ENCODE data around the gene TPST1.

The TPST1 gene

DNA sequence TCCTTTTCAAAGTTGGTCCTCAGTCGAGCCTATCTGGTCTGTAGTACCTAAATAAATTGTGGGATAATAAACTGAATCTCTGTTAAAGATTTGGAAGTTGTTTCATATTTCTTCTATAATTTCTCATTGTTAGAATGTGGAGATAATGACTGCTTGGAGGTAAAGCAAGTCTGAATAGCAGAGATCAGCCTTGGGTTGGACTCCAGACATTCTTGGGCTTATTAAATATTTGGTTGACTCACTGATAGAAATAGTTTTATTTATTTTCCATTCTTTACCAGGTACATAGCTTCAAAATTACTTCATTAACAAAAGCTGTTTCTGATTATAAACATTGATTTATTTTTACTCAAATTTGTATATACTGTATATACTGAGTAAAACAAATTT is 34.3 kb downstream of the TPST1 start:
- no peak for DNase-seq

GRCh38 chr7:66245008-66245407 is 39.9 kb downstream of the TPST1 start:
- no peak for DNase-seq

GRCh38 chr7:66246554-66247171 is 41.5 kb downstream of the TPST1 start:
- DNase-seq: no peak

DNA sequence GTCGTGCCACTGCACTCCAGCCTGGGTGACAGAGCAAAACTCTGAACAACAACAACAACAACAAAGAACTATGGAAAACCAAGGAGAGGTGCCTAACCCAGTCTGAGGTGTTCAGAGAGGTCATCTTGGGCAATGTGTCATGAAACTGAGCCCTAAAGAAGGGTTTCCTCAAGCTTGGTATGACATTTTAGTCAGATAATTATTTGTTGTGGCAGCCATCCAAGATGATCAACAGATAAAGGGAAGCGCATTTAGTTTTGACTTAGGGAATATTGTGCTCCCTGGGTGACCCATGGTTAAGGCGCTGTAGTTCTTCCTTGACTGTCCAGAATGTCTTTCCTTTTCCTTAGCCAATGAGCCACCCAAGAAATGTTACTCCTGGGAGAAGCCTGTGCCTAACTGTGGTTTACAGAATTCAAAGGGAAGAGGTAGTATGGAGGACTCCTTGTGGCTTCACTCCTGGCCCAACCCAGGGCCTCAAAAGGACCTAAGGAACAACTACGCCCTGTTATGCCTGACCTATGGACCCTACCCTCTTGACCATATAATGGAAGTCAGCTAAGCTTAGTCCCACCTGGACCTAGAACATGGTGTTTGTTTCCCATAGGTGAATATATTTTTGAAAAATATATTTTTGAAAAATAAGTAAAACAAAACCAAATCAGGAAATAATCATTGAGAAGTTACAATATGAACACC is 42.4 kb downstream of the TPST1 start:
- DNase-seq: no peak

DNA sequence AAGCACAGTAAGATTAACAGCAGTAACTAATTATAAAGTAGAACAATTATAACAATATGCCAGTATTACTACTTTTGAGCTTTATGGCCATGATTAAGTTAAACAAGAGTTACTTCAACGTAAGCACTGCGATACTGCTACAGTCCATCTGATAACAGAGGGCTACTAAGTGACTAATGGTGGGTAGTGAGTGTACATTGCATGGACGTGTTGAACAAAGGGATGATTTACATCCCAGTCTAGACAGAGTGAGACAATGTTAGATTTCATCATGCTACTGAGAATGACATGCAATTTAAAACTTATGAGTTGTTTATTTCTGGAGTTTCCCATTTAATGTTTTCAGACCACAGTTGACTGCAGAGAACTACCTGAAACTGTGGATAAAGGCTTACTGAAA is 45.6 kb downstream of the TPST1 start:
- DNase-seq: no peak

- no peak for DNase-seq
These were observed 50.5 kb downstream of the TPST1 start for GRCh38 chr7:66255534-66256100.

DNA sequence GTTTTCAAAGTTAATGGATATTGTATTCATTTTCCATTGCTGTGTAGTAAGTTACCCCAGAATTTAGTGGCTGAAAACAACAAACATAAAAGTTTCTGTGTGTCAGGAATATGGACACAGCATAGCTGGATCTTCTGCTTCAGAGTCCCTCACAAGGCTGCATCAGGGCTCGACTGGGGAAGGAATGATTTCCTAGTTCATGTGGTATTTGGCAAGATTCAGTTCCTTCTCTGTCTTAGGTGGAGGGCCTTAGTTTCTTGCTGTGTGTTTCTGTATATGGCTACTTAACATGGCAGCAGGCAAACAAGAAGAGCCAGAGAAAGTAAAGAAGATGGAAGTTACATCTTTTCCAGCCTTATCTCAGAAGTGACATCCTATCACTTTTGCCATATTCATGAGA is 51.1 kb downstream of the TPST1 start:
- no peak for DNase-seq

DNA sequence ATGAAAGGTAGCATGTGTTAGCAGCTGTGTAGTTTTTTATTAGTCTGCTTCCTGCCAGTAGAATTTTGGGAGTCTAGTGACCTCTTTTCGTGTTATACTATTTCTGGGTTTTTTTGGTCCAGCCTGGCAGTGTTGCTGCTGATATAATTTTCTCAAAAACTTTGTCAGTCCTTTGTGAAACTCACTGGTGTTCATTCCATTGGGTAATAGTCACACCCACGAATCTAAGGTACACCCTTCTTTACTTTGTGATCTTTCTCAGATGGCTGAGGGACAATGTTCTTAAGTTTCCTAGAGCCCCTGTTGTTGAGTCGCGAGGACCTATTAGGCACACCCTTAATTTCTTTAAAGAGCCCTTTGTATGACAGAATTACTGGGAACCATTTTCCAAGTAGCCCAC is 52.3 kb downstream of the TPST1 start:
- no peak for DNase-seq

- DNase-seq: no peak
These were observed 53.3 kb downstream of the TPST1 start for GRCh38 chr7:66258409-66258808.

GRCh38 chr7:66261941-66262340 is 56.8 kb downstream of the TPST1 start:
- DNase-seq: no peak

DNA sequence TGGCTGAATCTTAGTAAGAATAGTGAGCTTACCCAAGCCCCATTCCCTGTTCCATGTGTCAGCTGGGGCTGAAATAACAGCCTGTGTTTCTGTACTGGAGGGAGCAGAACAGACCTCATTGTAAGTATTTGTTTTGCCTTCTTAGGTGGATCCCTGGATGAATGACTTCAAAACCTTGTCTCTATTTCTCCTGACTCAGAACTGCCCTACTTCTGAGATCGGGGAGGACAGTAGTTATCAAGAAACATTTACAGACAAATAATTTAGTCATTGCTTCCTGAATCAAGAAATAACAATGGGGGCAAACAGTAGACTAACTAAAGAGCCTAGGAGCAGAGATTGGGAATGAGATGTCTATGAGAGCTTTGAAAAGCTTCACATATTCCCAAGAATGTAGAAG is 58.8 kb downstream of the TPST1 start:
- DNase-seq: no peak

GRCh38 chr7:66265566-66265965 is 60.4 kb downstream of the TPST1 start:
- no peak for DNase-seq

DNA sequence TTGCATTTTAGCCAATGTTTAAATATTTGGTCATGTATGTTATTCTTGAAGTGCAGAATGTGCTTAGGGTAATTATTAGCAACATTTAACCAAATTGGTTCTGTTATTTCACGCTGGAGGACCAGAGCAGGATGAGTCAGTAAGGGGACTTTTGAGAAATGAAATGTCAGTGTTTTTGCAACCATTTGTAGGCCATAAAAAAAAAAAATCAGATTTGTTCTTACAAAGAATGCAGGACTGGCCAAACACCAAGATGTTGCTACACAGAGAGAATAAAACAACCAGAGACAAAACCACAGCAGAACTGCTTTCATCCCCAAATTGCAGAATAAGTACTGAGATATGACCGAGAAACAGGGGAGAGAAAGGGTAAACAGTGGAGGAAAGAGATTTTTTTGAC is 62.1 kb downstream of the TPST1 start:
- no peak for DNase-seq

DNA sequence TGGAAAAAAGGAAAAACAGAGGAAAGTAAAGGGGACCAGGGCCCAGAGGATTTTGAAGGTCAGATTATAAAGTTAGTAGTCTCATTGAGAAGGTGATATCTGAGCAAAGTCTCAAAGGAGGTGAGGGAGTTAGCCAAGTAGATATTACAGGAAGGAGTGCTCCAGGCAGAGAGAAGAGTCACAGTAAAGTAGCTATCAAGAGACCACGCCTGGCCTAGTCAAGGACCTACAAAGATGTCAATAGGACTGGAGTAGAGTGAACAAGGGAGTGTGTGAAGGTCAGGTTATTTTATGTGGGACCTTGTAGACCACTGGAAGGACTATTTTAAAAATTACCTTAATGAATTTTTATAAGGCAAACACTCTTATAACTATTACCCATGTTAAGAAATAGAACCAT is 64.8 kb downstream of the TPST1 start:
- DNase-seq: no peak

DNA sequence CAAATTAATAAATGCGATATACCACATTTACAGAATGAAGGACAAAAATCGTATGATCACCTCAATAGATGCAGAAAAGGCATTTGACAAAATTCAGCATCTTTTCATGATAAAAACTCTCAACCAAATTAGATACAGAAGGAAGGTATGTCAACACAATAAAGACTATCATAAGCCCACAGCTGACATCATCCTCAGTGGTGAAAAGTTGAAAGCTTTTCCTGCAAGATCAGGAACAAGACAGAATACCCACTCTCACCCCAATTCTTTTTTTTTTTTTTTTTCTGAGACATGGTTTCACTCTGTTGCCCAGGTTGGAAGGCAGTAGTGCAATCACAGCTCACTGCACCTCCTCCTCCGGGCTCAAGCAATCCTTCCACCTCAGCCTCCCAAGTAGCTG is 67.2 kb downstream of the TPST1 start:
- DNase-seq: no peak

DNA sequence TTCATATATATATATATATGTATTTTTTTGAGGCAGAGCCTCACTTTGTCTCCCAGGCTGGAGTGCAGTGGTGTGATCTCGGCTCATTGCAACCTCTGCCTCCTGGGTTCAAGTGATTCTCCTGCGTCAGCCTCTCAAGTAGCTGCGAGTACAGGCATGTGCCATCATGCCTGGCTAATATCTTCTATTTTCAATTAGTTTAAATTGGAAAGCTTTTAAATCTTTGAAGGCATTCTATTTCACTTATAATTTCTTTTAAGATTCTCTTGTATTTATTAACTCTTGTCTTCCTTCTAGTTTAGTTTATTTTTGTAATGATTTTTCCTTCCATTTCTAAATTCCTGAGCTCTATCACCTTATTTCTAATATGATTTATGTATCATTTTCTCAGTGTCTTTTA is 71.2 kb downstream of the TPST1 start:
- DNase-seq: no peak

DNA sequence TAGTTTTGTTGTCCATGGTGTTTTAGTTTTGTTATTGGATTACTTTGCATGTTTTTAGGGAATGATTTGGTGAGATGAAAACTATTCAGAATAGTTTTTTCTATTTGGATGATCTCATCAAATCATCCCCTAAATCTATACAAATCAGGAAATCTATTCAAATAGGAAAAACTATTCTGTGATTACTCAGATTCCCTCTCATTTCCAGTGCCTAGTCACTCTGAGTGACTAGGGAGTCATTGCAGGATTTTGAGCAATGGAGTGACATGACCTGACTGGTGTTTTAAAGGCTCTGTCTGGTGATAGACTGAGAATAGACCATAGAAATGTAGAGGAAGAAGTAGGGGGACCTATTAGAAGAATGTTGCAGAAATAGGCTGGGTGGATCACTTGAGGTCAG is 72.4 kb downstream of the TPST1 start:
- no peak for DNase-seq

DNA sequence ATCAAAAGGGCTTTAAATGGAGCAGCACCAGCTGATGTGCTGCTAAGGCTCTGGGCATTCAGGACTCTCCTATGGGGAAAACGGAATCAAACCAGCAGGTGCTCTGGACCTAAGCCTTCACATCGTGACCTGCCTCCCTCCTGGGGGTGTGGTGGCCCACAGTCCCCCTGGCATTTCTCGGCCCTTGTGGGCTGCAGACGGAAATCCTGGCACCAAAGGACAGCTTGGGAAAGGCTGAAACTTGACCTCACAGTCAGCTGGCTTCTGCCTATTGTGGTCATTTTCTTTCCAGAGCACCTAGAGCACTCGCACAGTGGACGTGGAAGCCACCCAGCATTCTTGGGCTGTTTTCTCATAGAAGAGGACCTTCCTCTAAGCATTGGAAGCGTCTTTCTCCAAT is 74.8 kb downstream of the TPST1 start:
- no peak for DNase-seq

DNA sequence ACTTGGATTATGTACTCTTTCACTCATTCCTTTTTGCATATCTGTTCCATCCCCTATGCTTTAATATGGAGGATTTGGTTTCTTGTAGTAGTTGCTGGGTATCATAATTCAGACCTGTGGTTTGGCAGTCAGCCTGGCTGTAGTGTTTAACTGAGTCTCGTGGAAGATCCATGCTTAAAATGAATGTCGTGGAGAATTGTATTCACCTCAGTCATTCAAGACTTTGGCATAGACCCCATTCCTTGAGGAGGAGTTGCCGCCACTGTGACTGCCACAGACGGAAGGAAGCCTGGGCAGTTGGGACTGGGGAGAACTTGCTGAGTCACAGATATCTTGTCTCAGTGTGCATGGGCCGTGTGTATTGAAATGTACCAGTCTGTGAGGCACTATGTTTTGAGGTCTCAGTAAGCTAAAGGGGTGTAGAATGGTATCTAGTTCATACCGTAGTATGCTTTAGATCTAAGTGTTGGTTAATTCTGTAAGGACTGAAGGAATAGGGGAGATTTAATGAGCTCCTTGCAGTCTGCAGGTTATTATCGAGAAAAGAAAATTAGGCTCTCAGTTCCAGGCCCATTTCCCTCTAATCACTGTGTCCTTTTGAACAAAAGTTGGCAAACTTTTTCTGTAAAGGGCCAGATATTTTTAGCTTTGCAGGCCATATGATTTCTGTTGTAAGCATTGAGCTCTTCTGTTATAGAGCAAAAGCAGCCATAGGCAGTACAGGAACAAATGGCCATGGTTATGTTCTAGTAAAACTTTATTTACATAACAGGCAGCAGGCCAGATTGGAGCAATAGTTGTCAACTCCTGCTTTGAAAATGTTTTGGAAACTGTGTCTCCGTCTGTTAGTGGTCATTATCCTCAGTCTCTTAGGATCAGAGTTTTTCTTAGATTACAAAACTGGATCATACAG is 76.8 kb downstream of the TPST1 start:
- no peak for DNase-seq

DNA sequence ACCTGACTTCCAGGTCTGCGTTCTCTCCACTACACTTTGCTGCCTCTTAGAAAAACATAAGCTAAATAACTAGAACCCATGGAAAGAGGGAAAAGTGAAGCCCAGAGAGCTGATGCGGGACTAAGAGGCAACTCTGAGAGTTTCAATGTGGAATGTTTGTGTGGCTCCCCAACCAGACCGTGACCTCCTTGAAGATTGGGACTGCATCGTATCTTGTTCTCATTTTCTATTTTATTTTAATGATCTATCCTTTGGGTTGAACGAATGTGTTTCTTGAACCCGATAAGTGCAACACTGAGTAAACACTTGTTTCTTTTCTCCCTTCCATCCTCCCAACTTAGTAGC is 77.4 kb downstream of the TPST1 start:
- DNase-seq: no peak

GRCh38 chr7:66283003-66283920 is 78.1 kb downstream of the TPST1 start:
- DNase-seq: no peak

GRCh38 chr7:66296001-66296521 is 90.9 kb downstream of the TPST1 start:
- no peak for DNase-seq
